DOHH2 (cell line): ENCODE results near the gene FAXC.

Experiments used
- CTCF ChIP-seq: fragments of 200-600 bp; sonication (generic); IDR thresholded peaks from one replicate; pipeline ENCODE4 v1.5.1; 2014; ENCODE audit warnings: antibody characterized with exemption, mild to moderate bottlenecking, low read depth, low read length; ENCODE audit not compliant: poor library complexity, severe bottlenecking
- EZH2phosphoT487 ChIP-seq: fragments of 200-600 bp; sonication (generic); IDR thresholded peaks from 2 replicates; pipeline ENCODE4 v1.6.1; 2017; ENCODE audit warnings: borderline replicate concordance, mild to moderate bottlenecking, antibody characterized with exemption, low read length, moderate library complexity, mixed read lengths

DNA sequence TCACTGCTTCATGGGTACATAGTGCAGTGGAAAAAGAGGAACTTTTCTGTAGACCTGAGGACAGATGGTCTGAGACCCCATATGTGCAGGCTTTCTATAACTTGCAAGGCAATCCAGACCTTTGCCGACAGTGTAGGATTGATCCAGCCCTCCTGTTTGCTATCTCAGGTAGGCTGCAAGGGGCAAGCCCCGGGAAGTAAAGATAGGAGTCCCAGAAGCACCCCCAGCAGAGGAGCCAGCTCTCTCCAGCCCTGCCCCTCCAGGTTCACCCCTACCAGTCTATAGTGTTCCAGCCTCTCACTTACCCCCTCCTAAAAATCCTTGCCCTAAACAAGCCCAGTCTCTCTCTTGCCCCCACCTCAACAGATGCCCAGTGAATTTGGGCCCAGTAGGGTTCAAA is 96.2 kb downstream of the FAXC start:
- no peak for TF ChIP-seq CTCF
- no peak for TF ChIP-seq EZH2phosphoT487
